RWPE2 (cell line): Measurements from ENCODE around the gene OR6K2.

Source experiments
- ATAC-seq: fragments of 200-7000 bp; cut with Tn5 transposase; 3 replicates; pipeline ENCODE4 v1.9.1; 2021; ENCODE audit warnings: low read depth
- DNase-seq: peaks from one replicate; pipeline ENCODE4 v3.0.0-alpha.2; 2020; ENCODE audit warnings: low spot score
- H3K27ac ChIP-seq: fragments of 450-650 bp; 2 replicates; pipeline ENCODE4 v1.5.1; 2017; ENCODE audit warnings: mild to moderate bottlenecking; ENCODE audit not compliant: poor library complexity, severe bottlenecking
- H3K27me3 ChIP-seq: fragments of 250-450 bp; sonication (Bioruptor Pico); 2 replicates; pipeline ENCODE4 v1.5.1; 2021; ENCODE audit warnings: mild to moderate bottlenecking, moderate library complexity; ENCODE audit not compliant: insufficient read depth, poor library complexity, severe bottlenecking
- H3K36me3 ChIP-seq: fragments of 250-450 bp; sonication (Bioruptor Pico); 2 replicates; pipeline ENCODE4 v1.5.1; 2020; ENCODE audit warnings: low read depth, mild to moderate bottlenecking, moderate library complexity
- H3K4me1 ChIP-seq: fragments of 250-450 bp; sonication (Bioruptor Pico); 2 replicates; pipeline ENCODE4 v1.5.1; 2021; ENCODE audit warnings: mild to moderate bottlenecking, moderate library complexity; ENCODE audit not compliant: insufficient read depth, poor library complexity, severe bottlenecking
- H3K4me3 ChIP-seq: fragments of 250-450 bp; sonication (Bioruptor Pico); 2 replicates; pipeline ENCODE4 v1.5.1; 2021; ENCODE audit warnings: mild to moderate bottlenecking, moderate library complexity; ENCODE audit not compliant: severe bottlenecking
- H3K9me3 ChIP-seq: fragments of 250-450 bp; sonication (Bioruptor Pico); 2 replicates; pipeline ENCODE4 v1.5.1; 2021; ENCODE audit warnings: mild to moderate bottlenecking, moderate library complexity; ENCODE audit not compliant: severe bottlenecking
- CTCF ChIP-seq: fragments of 450-650 bp; IDR thresholded peaks from one replicate; pipeline ENCODE4 v1.5.1; 2017; ENCODE audit warnings: mild to moderate bottlenecking, moderate library complexity; ENCODE audit not compliant: poor library complexity, severe bottlenecking

OR6K2 gene

GRCh38 chr1:158716335-158716734 is 15.9 kb upstream of the OR6K2 start:
- ATAC-seq (no peak), DNase-seq (no peak)
- Histone ChIP-seq H3K36me3 (no peaks in the 10 kb centered on the region), H3K9me3 (no peaks in the 10 kb centered on the region), H3K4me3 (no peak overlapping the region), H3K27ac (no peak overlapping the region), H3K27me3 (peaks cover 12% of the 10 kb centered on the region), H3K4me1 (no peaks in the 10 kb centered on the region)
- TF ChIP-seq CTCF = no peak

GRCh38 chr1:158714754-158715153 is 14.3 kb upstream of the OR6K2 start:
- ATAC-seq = no peak
- no peak for DNase-seq
- Histone ChIP-seq H3K27me3 (peaks cover 15% of the 10 kb centered on the region), H3K4me1 (no peaks in the 10 kb centered on the region), H3K9me3 (no peaks in the 10 kb centered on the region), H3K27ac (no peak overlapping the region), H3K4me3 (no peak overlapping the region), H3K36me3 (no peaks in the 10 kb centered on the region)
- no peak for TF ChIP-seq CTCF

GRCh38 chr1:158711098-158711497 is 10.6 kb upstream of the OR6K2 start:
- no peak for TF ChIP-seq CTCF
- no peaks in the 10 kb centered on the region for H3K9me3 ChIP-seq
- no peaks in the 10 kb centered on the region for H3K4me1 ChIP-seq
- H3K36me3 ChIP-seq = no peaks in the 10 kb centered on the region
- ATAC-seq (no peak), DNase-seq (no peak)
- H3K4me3 ChIP-seq = no peak overlapping the region
- H3K27ac ChIP-seq = no peak overlapping the region
- H3K27me3 ChIP-seq = peaks cover 15% of the 10 kb centered on the region

- Histone ChIP-seq H3K9me3 (no peaks in the 10 kb centered on the region), H3K4me3 (no peak overlapping the region), H3K27me3 (peaks cover 4% of the 10 kb centered on the region), H3K36me3 (no peaks in the 10 kb centered on the region), H3K27ac (no peak overlapping the region), H3K4me1 (no peaks in the 10 kb centered on the region)
- TF ChIP-seq CTCF = no peak
- DNase-seq = no peak
- no peak for ATAC-seq
Observed at GRCh38 chr1:158706096-158706495, 5.6 kb upstream of the OR6K2 start.

- no peak overlapping the region for H3K4me3 ChIP-seq
- DNase-seq (no peak), ATAC-seq (no peak)
Observed at GRCh38 chr1:158694596-158694995, 5.9 kb downstream of the OR6K2 start.

More at GRCh38 chr1:158694596-158694995, 5.9 kb downstream of the OR6K2 start:
- Histone ChIP-seq H3K36me3 (no peaks in the 10 kb centered on the region), H3K27me3 (peaks cover 4% of the 10 kb centered on the region), H3K4me1 (no peaks in the 10 kb centered on the region), H3K9me3 (no peaks in the 10 kb centered on the region), H3K27ac (no peak overlapping the region)
- no peak for TF ChIP-seq CTCF
